Kidney epithelial cell (primary cell): Measurements from ENCODE around the gene MAN1C1. TPM values are rescaled to one million over a fixed set of nuclear protein-coding genes. Genes with fewer than 3 reads are reported as not detected.

Experiments used
- DNase-seq: peaks from one replicate; pipeline ENCODE4 v3.0.0-alpha.2; 2010; ENCODE audit warnings: low read depth
- H3K27me3 ChIP-seq: 2 replicates; pipeline ENCODE4 v1.6.0; 2011; ENCODE audit warnings: low read length; ENCODE audit not compliant: control insufficient read depth, insufficient read depth
- H3K36me3 ChIP-seq: 2 replicates; pipeline ENCODE4 v1.5.1; 2011; ENCODE audit warnings: low read length; ENCODE audit not compliant: control insufficient read depth, insufficient read depth
- H3K4me3 ChIP-seq: 2 replicates; pipeline ENCODE4 v1.5.1; 2011; ENCODE audit warnings: low read depth, mild to moderate bottlenecking, control low read depth, low read length
- CTCF ChIP-seq: IDR thresholded peaks from 2 replicates; pipeline ENCODE4 v1.5.1; 2011; ENCODE audit warnings: mild to moderate bottlenecking, moderate library complexity, low read length, control low read depth, inconsistent platforms; ENCODE audit not compliant: insufficient read depth, poor library complexity, severe bottlenecking
- total RNA-seq: library from RNA; depleted of rRNA; stranded (reverse); fragments of >200 nt; gene quantifications from 2 replicates; pipeline ENCODE4 v1.2.3, GENCODE V29; 2015

MAN1C1 gene
- total RNA-seq, 1 donor from 2014 or later, result 1.4 TPM

GRCh38 chr1:25682059-25682601 is 65.5 kb downstream of the MAN1C1 start:
- Histone ChIP-seq H3K4me3 (no peak overlapping the region), H3K27me3 (peaks cover 14% of the 10 kb centered on the region), H3K36me3 (no peaks in the 10 kb centered on the region)
- DNase-seq, result no peak
- TF ChIP-seq CTCF, result no peak

- Histone ChIP-seq H3K27me3 (peaks cover 12% of the 10 kb centered on the region), H3K4me3 (no peak overlapping the region), H3K36me3 (no peaks in the 10 kb centered on the region)
- DNase-seq, result no peak
- no peak for TF ChIP-seq CTCF
Measured at GRCh38 chr1:25683177-25683576, 66.6 kb downstream of the MAN1C1 start.

GRCh38 chr1:25683731-25684130 is 67.1 kb downstream of the MAN1C1 start:
- Histone ChIP-seq H3K4me3 (no peak overlapping the region), H3K36me3 (no peaks in the 10 kb centered on the region), H3K27me3 (peaks cover 13% of the 10 kb centered on the region)
- DNase-seq, result no peak
- TF ChIP-seq CTCF, result no peak

DNA sequence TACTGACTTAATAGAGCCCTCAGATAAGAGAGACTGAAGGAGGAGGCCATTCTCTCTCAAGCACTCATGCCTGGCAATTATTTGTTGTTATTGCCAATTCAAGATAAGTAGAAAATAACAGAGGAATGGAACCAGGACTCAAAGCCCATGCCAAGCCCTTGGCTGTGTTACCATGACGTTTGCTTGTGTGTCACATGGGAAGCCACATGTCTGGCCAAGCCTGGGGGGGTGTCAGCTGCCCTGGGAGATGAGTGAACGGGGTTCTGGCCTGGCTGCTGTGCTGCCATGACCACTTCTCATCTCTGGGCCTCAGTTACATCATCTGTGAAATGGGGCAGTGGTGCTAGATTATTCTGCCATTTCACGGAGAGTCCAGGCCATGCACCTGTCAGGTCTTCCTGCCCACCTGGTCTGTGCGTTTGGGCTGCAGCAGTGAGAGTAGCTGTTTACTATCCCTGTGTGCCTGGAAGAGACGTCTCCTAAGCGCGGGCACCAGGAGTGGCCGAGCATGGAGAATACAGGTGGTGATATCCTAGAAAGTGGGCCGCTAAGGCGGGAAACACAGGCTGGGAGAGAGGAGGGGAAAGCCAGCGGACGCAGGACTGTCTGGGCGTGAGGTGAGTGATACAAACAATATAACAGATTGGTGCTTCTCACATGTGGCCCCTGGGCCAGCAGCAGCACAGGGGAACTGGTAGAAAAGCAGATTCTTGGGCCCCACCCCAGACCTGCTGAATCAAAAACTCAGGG is 67.8 kb downstream of the MAN1C1 start:
- TF ChIP-seq CTCF, result no peak
- H3K27me3 ChIP-seq, result peaks cover 16% of the 10 kb centered on the region

GRCh38 chr1:25685211-25685750 is 68.7 kb downstream of the MAN1C1 start:
- TF ChIP-seq CTCF, result no peak
- Histone ChIP-seq H3K27me3 (peaks cover 16% of the 10 kb centered on the region), H3K36me3 (no peaks in the 10 kb centered on the region), H3K4me3 (no peak overlapping the region)
- no peak for DNase-seq

More for the DNA sequence above, 67.8 kb downstream of the MAN1C1 start:
- Histone ChIP-seq H3K4me3 (no peak overlapping the region), H3K36me3 (no peaks in the 10 kb centered on the region)
- DNase-seq, result no peak
